GM10248 (cell line): ENCODE measurements around the gene KIFBP.
A peak's percentile ranks its signal among the peaks of the same experiment; 100 is the strongest.

ENCODE experiments used
- CTCF ChIA-PET: fragments of 300-600 bp; sonication (Branson Sonifier 250); formaldehyde crosslinking; extraction: SDS; loops from one replicate; lab custom pipeline; 2021; ENCODE audit warnings: antibody characterized with exemption; lab: Yijun Ruan, JAX
- POLR2A ChIA-PET: fragments of 350-650 bp; sonication (Branson Sonifier 250); formaldehyde crosslinking; extraction: SDS; loops from one replicate; lab custom pipeline; 2020; ENCODE audit warnings: antibody characterized with exemption; lab: Yijun Ruan, JAX
- DNase-seq: peaks from one replicate; pipeline ENCODE4 v3.0.0; 2012; ENCODE audit errors: extremely low spot score
- TF ChIP-seq, protein P1 (sequence below): IDR thresholded peaks from 2 replicates; pipeline ENCODE4 v1.5.1; 2012; ENCODE audit warnings: mild to moderate bottlenecking, low read depth; ENCODE audit errors: extremely low read depth, missing control alignments, control extremely low read depth

KIFBP gene

DNA sequence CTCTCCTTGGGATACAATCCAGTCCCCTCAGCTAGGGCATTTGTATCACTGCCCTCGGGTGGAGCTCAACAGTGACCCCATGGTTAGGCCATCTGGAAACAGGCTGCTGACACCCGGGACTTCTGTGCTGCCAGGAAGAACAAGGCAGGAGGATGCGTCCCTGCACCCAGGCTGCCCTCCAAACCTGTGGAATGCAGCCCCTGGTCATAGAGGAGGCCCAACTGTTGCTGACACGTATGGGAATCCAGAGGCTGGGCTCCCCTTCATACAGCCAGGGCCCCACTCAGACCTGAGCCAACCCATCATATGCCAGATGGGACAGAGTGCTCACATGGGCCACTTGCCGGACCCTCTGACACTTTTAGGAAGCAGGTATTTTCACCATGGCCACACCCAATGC is 53.8 kb downstream of the KIFBP start:
- ChIA-PET CTCF (interaction anchor here (0.7 to 1.6 kb wide), 4 partner anchors 12 to 33 kb away, joined by 3 read pairs; no protein-coding TSS in a partner anchor), POLR2A (no interaction called here)
- TF ChIP-seq, protein P1, sequence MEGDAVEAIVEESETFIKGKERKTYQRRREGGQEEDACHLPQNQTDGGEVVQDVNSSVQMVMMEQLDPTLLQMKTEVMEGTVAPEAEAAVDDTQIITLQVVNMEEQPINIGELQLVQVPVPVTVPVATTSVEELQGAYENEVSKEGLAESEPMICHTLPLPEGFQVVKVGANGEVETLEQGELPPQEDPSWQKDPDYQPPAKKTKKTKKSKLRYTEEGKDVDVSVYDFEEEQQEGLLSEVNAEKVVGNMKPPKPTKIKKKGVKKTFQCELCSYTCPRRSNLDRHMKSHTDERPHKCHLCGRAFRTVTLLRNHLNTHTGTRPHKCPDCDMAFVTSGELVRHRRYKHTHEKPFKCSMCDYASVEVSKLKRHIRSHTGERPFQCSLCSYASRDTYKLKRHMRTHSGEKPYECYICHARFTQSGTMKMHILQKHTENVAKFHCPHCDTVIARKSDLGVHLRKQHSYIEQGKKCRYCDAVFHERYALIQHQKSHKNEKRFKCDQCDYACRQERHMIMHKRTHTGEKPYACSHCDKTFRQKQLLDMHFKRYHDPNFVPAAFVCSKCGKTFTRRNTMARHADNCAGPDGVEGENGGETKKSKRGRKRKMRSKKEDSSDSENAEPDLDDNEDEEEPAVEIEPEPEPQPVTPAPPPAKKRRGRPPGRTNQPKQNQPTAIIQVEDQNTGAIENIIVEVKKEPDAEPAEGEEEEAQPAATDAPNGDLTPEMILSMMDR = no peak
- DNase-seq = no peak

DNA sequence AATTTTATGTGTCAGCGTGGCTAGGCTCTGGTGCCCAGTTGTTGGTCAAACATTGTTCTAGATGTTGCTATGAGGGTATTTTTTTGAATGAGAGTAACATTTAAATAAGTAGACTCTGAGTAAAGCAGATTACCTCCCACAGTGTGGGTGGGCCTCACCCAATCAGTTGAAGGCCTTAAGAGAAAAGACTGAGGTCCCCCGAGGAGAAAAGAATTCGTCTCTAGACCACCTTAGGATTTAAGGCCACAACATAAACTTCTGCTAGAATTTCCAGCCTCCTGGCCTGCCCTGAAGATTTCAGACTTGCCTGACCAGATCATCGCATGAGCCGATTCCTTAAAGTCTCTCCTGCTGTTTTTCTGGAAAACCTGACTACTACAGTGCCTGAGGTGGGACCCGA is 54.2 kb downstream of the KIFBP start:
- TF ChIP-seq, protein P1 = no peak

DNA sequence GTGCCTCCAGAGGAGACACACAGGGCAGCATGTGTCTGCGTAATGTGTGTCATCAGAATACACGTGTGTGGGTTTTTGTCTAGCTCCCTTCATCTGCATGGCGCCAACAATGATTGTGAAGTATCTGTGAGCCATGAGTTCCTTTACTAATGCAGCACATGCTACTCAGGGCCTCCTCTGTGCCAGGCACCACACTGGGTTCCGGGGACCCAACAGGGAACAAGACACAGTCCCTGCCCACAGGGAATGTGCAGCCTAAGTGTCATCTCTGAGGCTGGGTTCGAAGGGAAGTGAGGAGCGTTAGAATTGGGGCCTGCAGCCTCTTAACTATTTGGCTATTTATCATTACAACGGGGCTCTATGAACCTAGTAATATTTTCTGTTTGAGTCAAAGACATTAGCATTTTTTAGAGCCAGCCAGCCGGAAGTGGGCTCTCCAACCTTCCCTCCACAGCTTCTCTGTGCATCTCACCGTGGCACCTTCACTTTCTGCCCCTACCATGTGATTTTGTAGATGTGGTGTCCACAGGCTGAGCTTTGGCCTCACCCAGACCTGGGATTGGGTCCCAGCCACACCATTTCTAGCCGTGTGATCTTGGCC is 55.4 kb downstream of the KIFBP start:
- TF ChIP-seq, protein P1 = no peak
- POLR2A ChIA-PET = interaction anchor here (0.6 to 3.0 kb wide), 4 partner anchors 22 to 87 kb away, joined by 3 to 9 read pairs (median 5); partner anchors contain the start of gene SRGN
- peak; percentile 50 for DNase-seq
- CTCF ChIA-PET = interaction anchor here (1.0 to 13.3 kb wide), 5 partner anchors 13 to 364 kb away, joined by 3 to 96 read pairs (median 11); no protein-coding TSS in a partner anchor

More for the DNA sequence above, 54.2 kb downstream of the KIFBP start:
- ChIA-PET POLR2A (no interaction called here), CTCF (interaction anchor here (0.7 to 13.3 kb wide), 6 partner anchors 11 to 51 kb away, joined by 3 to 96 read pairs (median 7); no protein-coding TSS in a partner anchor)
- no peak for DNase-seq

DNA sequence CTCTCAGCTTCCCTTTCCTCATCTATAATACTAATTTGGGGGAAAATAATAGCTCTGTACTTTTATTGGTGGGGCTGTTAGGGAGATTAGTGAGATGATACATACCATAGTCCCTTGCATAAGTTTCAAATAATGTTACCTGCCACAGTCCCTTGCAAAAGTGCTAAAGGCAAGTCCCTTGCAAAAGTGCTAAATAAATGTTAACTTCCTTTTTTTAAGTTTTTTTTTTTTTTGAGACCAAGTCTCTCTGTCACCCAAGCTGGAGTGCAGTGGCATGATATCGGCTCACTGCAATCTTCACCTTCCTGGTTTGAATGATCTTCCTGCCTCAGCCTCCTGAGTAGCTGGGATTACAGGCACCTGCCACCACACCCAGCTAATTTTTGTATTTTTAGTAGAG is 55.9 kb downstream of the KIFBP start:
- DNase-seq = no peak
- TF ChIP-seq, protein P1 = no peak
- ChIA-PET CTCF (interaction anchor here (1.1 to 13.3 kb wide), 4 partner anchors 12 to 49 kb away, joined by 3 to 96 read pairs (median 15); no protein-coding TSS in a partner anchor), POLR2A (interaction anchor here (0.6 to 3.0 kb wide), 5 partner anchors 9 to 87 kb away, joined by 3 to 9 read pairs (median 4); partner anchors contain the start of gene SRGN)

DNA sequence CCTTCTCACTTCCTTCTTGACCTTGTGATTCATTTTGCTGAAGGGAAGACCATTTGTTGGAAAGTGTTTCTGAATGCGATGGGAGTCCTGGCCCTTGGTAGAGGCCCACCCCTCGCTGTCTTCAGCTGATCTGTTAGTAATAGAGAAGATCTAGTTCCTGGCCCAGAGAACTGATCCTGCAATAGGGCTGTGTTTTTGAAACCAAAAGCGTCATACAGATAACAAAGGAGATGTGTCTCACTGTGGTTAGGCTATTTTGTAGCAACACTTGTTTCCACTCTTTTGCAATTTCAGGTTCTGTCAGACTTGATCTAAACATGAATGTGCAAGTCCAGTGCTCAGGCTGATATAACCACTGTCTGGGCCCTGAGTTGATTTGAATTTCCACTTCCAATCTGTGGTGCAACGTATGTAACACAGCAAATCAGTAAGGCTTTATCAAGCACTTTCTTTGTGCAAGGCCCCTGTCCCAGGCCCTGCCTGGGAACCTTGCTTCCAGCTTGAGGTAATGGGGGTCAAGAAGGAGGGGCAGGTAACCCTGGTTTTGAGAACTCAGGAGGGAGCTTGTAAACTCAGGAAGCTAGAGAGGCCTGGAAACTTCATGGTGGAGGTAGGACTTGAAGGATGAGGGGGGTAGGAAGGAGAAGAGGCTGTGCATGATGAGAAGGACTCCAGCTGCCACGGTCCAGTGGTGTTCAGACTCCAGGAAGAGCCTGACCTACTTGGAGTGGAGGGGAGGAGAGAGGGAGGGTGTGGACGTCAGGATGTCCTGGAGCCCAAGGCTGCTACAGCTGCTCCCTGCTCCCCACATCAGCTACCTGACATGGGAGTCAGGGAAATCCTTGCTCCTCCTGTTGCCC is 57.1 kb downstream of the KIFBP start:
- peak; percentile 72 for DNase-seq
- ChIA-PET CTCF (interaction anchor here (1.1 to 13.3 kb wide), 3 partner anchors 13 to 48 kb away, joined by 3 to 96 read pairs (median 19); no protein-coding TSS in a partner anchor), POLR2A (interaction anchor here (0.7 to 3.0 kb wide), 2 partner anchors 42 to 46 kb away, joined by 3 to 9 read pairs; partner anchors contain the start of gene SRGN)
- TF ChIP-seq, protein P1 = no peak
